MCF 10A (cell line): ENCODE data around the gene PLEKHG3. TPM values are rescaled to one million over a fixed set of nuclear protein-coding genes. Genes with fewer than 3 reads are reported as not detected.
A peak's percentile ranks its signal among the peaks of the same experiment; 100 is the strongest.

Experiments used
- BruUV-seq: library from RNA; stranded (reverse); fragments of 400-500 nt; replicated peaks from 2 replicates; lab custom pipeline; 2021; lab: Mats Ljungman, UMichigan
- CTCF ChIA-PET: fragments of 300-600 bp; sonication (Branson Sonifier 250); formaldehyde crosslinking; extraction: SDS; loops from one replicate; lab custom pipeline; 2021; ENCODE audit warnings: antibody characterized with exemption, inconsistent platforms; lab: Yijun Ruan, JAX
- POLR2A ChIA-PET: fragments of 300-600, 350-650 bp; sonication (Branson Sonifier 250); formaldehyde crosslinking; extraction: SDS; loops from one replicate; lab custom pipeline; 2020; ENCODE audit warnings: antibody characterized with exemption, inconsistent platforms; lab: Yijun Ruan, JAX
- DNase-seq: peaks from one replicate; pipeline ENCODE4 v3.0.0-alpha.2; 2018; ENCODE audit not compliant: unreplicated experiment
- H3K27ac Mint-ChIP-seq: one replicate; pipeline ENCODE4 v1.8.0; 2022; ENCODE audit warnings: mild to moderate bottlenecking, low read depth, mixed read lengths; ENCODE audit not compliant: unreplicated experiment
- H3K27me3 Mint-ChIP-seq: one replicate; pipeline ENCODE4 v1.8.0; 2022; ENCODE audit warnings: mixed read lengths; ENCODE audit not compliant: insufficient read depth, unreplicated experiment
- H3K36me3 Mint-ChIP-seq: one replicate; pipeline ENCODE4 v1.8.0; 2022; ENCODE audit warnings: mild to moderate bottlenecking, moderate library complexity, mixed read lengths; ENCODE audit not compliant: insufficient read depth, unreplicated experiment
- H3K4me1 Mint-ChIP-seq: one replicate; pipeline ENCODE4 v1.8.0; 2022; ENCODE audit warnings: mixed read lengths; ENCODE audit not compliant: insufficient read depth, unreplicated experiment
- H3K4me3 Mint-ChIP-seq: one replicate; pipeline ENCODE4 v1.8.0; 2022; ENCODE audit warnings: mild to moderate bottlenecking, moderate library complexity, mixed read lengths; ENCODE audit not compliant: unreplicated experiment
- H3K9me3 Mint-ChIP-seq: one replicate; pipeline ENCODE4 v1.8.0; 2022; ENCODE audit warnings: mixed read lengths; ENCODE audit not compliant: unreplicated experiment
- intact Hi-C: fragments of 100-400 bp; cut with micrococcal nuclease; formaldehyde crosslinking; loops from 2 replicates; pipeline ENCODE4 v1.14.1; 2022
- total RNA-seq: library from RNA; stranded (reverse); gene quantifications from 2 replicates; pipeline ENCODE4 v1.2.3, GENCODE V29; 2022
- TF ChIP-seq, protein P1 (sequence below): fragments of 200-600 bp; IDR thresholded peaks from one replicate; pipeline ENCODE4 v1.8.0; 2022; ENCODE audit warnings: antibody characterized with exemption, mild to moderate bottlenecking; ENCODE audit not compliant: unreplicated experiment

PLEKHG3 gene
- total RNA-seq, 1 experiment from 2014 or later: 72.8 TPM

DNA sequence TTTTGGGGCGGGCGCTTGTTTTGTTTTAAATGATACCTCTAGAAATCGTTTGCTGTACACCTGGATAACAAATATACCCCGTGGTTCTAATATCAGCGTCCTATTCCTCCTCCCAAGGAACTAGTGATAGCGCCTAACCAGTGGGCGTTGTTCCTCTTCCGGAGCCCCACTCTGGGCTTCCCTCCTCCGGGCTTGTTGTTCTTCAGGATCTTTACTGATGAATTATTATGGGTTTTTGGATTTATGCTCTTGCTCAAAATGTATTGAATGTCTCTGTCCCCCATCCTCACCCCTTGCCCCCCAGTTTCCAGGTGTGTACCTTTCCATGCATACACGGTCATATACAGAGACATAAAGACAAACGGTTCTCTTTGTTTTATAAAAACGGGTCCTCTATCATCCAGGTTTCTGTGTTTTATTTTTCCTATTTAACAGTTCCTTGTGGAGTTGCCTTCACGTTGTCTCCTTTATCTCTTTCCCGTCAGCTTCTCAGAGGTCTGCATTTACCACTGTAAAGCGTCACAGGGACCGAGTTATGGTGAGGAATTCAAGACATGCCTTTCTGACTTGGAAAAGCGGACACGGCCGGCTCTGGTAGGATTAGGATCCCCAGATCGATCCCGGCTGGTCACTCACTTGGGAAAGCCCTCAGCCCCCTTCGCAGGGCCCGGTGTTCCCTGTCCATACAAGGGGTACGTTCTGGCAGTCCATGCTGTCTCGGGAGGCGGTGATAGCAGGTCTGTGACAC, 655 bp upstream of the PLEKHG3 start:
- BruUV-seq: no TSS peak
- Mint-ChIP-seq H3K36me3 (no peaks in the 10 kb centered on the region), H3K27me3 (no peaks in the 10 kb centered on the region), H3K27ac (peak overlapping the region; percentile 0), H3K4me3 (peak overlapping the region; percentile 81), H3K9me3 (no peaks in the 10 kb centered on the region), H3K4me1 (peaks cover 46% of the 10 kb centered on the region)
- POLR2A ChIA-PET: interaction anchor here (0.5 to 11.2 kb wide), 23 partner anchors 11 to 235 kb away, joined by 3 to 386 read pairs (median 5); partner anchors contain the start of genes HSPA2 and ZBTB1
- DNase-seq: no peak
- CTCF ChIA-PET: interaction anchor here (0.9 to 4.3 kb wide), 3 partner anchors 17 to 31 kb away, joined by 4 to 40 read pairs (median 6); no protein-coding TSS in a partner anchor
- intact Hi-C loops: loop anchor here (1.0 to 2.0 kb wide), 2 partner anchors 21 to 33 kb away; no protein-coding TSS in a partner anchor
- TF ChIP-seq, protein P1, sequence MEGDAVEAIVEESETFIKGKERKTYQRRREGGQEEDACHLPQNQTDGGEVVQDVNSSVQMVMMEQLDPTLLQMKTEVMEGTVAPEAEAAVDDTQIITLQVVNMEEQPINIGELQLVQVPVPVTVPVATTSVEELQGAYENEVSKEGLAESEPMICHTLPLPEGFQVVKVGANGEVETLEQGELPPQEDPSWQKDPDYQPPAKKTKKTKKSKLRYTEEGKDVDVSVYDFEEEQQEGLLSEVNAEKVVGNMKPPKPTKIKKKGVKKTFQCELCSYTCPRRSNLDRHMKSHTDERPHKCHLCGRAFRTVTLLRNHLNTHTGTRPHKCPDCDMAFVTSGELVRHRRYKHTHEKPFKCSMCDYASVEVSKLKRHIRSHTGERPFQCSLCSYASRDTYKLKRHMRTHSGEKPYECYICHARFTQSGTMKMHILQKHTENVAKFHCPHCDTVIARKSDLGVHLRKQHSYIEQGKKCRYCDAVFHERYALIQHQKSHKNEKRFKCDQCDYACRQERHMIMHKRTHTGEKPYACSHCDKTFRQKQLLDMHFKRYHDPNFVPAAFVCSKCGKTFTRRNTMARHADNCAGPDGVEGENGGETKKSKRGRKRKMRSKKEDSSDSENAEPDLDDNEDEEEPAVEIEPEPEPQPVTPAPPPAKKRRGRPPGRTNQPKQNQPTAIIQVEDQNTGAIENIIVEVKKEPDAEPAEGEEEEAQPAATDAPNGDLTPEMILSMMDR: no peak

DNA sequence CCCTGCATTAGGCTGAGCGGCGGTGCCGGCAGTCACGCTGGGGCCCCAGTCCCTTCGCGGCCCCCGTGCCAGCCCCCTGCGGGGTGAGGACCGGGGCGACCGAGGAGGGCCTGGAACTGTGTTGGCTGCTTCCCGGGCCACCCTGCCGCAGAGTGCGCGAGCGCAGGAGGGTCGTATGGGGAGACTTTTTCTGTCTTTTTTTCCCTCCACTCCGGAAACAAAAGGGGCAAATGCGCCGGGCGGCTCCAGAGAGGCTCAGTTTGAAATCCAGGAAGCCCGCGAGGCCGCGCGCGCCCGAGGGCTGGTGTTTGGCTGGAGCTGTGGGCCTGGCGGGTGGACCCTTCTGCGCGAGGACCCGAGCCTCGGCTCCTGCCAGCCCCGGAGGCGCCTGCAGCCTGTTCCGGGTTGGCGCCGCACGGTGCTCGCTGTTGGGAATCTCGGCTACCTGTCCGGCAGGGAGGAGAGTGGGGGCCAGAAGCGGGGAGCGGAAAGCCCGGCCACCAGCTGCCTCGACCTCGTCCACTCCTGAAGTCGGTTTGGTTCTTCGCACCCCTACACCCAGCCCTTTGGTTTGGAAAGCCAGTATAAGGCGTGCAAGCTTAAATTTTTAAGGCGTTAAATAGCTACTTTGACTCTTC, 638 bp downstream of the PLEKHG3 start:
- intact Hi-C loops: loop anchor here (1.0 to 2.0 kb wide), 2 partner anchors 34 to 53 kb away; no protein-coding TSS in a partner anchor
- Mint-ChIP-seq H3K4me1 (peaks cover 59% of the 10 kb centered on the region), H3K27ac (peak overlapping the region; percentile 49), H3K27me3 (no peaks in the 10 kb centered on the region), H3K4me3 (peak overlapping the region; percentile 81), H3K9me3 (no peaks in the 10 kb centered on the region), H3K36me3 (peaks cover 2% of the 10 kb centered on the region)
- no peak for DNase-seq
- BruUV-seq: no TSS peak
- CTCF ChIA-PET: interaction anchor here (0.7 to 4.6 kb wide), 11 partner anchors 12 to 220 kb away, joined by 3 to 40 read pairs (median 4); no protein-coding TSS in a partner anchor
- POLR2A ChIA-PET: interaction anchor here (0.6 to 11.2 kb wide), 18 partner anchors 12 to 203 kb away, joined by 3 to 386 read pairs (median 12); partner anchors contain the start of gene ZBTB1
- TF ChIP-seq, protein P1: no peak

DNA sequence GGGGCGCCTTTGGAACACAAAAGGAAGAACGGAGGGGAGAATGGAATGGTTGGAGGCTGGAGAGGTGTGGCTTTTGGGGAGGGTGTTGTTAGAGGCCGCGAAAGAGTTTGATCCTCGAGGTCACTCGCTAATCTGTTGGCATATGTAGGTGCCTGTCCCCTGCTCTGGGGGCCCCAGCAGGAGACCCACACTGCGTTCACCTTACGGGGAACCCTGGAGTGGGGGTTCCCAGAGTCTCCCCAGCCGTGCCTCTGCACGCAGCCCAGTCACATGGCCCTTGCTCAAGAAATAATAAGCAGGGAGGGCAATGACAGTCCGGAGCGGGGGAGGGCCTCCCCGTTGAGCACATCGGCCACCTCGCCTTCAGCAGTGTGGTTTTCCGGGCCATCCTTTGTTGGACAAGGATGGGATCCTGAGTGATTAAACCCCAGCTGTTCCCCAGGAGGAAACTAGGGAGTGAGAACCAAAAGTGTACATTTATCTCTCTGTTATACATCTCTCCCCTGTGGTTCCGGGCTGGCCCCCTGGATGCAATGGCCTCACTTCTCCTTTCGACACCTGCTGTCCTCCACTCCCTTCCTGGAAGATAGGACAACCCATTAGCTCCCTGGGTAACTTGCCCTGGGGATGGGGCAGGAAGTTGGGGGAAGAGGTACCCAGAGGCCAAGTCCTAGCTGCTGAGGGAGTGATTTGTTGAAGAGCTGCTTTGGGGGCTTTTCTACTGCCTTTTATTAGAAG, 1.3 kb downstream of the PLEKHG3 start:
- no peak for DNase-seq
- POLR2A ChIA-PET: interaction anchor here (0.7 to 11.2 kb wide), 15 partner anchors 12 to 203 kb away, joined by 3 to 386 read pairs (median 11); partner anchors contain the start of gene ZBTB1
- CTCF ChIA-PET: interaction anchor here (0.6 to 4.6 kb wide), 12 partner anchors 13 to 219 kb away, joined by 3 to 40 read pairs (median 4); no protein-coding TSS in a partner anchor
- peaks cover 64% of the 10 kb centered on the region for H3K4me1 Mint-ChIP-seq
- peak overlapping the region; percentile 49 for H3K27ac Mint-ChIP-seq
- intact Hi-C loops: loop anchor here (1.0 to 2.0 kb wide), 4 partner anchors 15 to 57 kb away; no protein-coding TSS in a partner anchor
- TF ChIP-seq, protein P1: no peak
- H3K9me3 Mint-ChIP-seq: no peaks in the 10 kb centered on the region
- H3K27me3 Mint-ChIP-seq: no peaks in the 10 kb centered on the region
- BruUV-seq: TSS peak; percentile 37
- H3K4me3 Mint-ChIP-seq: peak overlapping the region; percentile 81
- H3K36me3 Mint-ChIP-seq: peaks cover 9% of the 10 kb centered on the region
